ENCODE results near the gene PEG3. TPM values are rescaled to one million over a fixed set of nuclear protein-coding genes. Genes with fewer than 3 reads are reported as not detected.
"Not testable (repeated sequence)": the region's sequence is repeated elsewhere in the genome, so short reads cannot be mapped to it uniquely, and the experiment has no call there.

The PEG3 gene
- total RNA-seq, 1 experiment from 2014 or later, result 0.83 TPM

- peaks cover 10% of the 10 kb centered on the region; the same call in 1 of the 2 replicates for H3K27me3 Mint-ChIP-seq (ENCODE audit: low read depth)
- H3K4me3 Mint-ChIP-seq; H3K27ac Mint-ChIP-seq; H3K4me1 Mint-ChIP-seq; ATAC-seq; DNase-seq (ENCODE audit: low spot score); CTCF ChIA-PET; POLR2A ChIA-PET: not testable (repeated sequence)
- H3K36me3 Mint-ChIP-seq, result peaks cover 77% of the 10 kb centered on the region
- peaks cover 85% of the 10 kb centered on the region for H3K9me3 Mint-ChIP-seq
Measured at GRCh38 chr19:56852361-56852760, 11.8 kb upstream of the PEG3 start.

GRCh38 chr19:56848166-56848565, 7.6 kb upstream of the PEG3 start:
- H3K9me3 Mint-ChIP-seq, result peaks cover 72% of the 10 kb centered on the region
- peaks cover 6% of the 10 kb centered on the region; the same call in 1 of the 2 replicates for H3K27me3 Mint-ChIP-seq (ENCODE audit: low read depth)
- POLR2A ChIA-PET, result no interaction called here
- CTCF ChIA-PET, result no interaction called here
- TF ChIP-seq, protein P1, sequence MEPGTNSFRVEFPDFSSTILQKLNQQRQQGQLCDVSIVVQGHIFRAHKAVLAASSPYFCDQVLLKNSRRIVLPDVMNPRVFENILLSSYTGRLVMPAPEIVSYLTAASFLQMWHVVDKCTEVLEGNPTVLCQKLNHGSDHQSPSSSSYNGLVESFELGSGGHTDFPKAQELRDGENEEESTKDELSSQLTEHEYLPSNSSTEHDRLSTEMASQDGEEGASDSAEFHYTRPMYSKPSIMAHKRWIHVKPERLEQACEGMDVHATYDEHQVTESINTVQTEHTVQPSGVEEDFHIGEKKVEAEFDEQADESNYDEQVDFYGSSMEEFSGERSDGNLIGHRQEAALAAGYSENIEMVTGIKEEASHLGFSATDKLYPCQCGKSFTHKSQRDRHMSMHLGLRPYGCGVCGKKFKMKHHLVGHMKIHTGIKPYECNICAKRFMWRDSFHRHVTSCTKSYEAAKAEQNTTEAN (CRISPR knock-in tag; IDR thresholded peaks at IDR 0.05), result no peak
- TF ChIP-seq HMGA2 (CRISPR knock-in tag; IDR thresholded peaks at IDR 0.05) (no peak), ARID4B (CRISPR knock-in tag; IDR thresholded peaks at IDR 0.05; ENCODE audit: borderline replicate concordance) (no peak), OVOL2 (CRISPR knock-in tag; IDR thresholded peaks at IDR 0.05; ENCODE audit: borderline replicate concordance) (no peak), E2F4 (CRISPR knock-in tag; IDR thresholded peaks at IDR 0.05; ENCODE audit: borderline replicate concordance, low read depth) (no peak), FOXP1 (CRISPR knock-in tag; IDR thresholded peaks at IDR 0.05; ENCODE audit: borderline replicate concordance) (no peak), SOX15 (CRISPR knock-in tag; IDR thresholded peaks at IDR 0.05) (no peak), TCF7 (CRISPR knock-in tag; IDR thresholded peaks at IDR 0.05; ENCODE audit: low read depth) (no peak), E2F1 (CRISPR knock-in tag; IDR thresholded peaks at IDR 0.05) (no peak), ATF1 (CRISPR knock-in tag; IDR thresholded peaks at IDR 0.05) (no peak)
- TF ChIP-seq, protein P2, sequence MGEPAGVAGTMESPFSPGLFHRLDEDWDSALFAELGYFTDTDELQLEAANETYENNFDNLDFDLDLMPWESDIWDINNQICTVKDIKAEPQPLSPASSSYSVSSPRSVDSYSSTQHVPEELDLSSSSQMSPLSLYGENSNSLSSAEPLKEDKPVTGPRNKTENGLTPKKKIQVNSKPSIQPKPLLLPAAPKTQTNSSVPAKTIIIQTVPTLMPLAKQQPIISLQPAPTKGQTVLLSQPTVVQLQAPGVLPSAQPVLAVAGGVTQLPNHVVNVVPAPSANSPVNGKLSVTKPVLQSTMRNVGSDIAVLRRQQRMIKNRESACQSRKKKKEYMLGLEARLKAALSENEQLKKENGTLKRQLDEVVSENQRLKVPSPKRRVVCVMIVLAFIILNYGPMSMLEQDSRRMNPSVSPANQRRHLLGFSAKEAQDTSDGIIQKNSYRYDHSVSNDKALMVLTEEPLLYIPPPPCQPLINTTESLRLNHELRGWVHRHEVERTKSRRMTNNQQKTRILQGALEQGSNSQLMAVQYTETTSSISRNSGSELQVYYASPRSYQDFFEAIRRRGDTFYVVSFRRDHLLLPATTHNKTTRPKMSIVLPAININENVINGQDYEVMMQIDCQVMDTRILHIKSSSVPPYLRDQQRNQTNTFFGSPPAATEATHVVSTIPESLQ (CRISPR knock-in tag; IDR thresholded peaks at IDR 0.05), result no peak
- TF ChIP-seq, protein P3, sequence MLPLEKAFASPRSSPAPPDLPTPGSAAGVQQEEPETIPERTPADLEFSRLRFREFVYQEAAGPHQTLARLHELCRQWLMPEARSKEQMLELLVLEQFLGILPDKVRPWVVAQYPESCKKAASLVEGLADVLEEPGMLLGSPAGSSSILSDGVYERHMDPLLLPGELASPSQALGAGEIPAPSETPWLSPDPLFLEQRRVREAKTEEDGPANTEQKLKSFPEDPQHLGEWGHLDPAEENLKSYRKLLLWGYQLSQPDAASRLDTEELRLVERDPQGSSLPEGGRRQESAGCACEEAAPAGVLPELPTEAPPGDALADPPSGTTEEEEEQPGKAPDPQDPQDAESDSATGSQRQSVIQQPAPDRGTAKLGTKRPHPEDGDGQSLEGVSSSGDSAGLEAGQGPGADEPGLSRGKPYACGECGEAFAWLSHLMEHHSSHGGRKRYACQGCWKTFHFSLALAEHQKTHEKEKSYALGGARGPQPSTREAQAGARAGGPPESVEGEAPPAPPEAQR (CRISPR knock-in tag; IDR thresholded peaks at IDR 0.05), result no peak
- TF ChIP-seq, protein P4, sequence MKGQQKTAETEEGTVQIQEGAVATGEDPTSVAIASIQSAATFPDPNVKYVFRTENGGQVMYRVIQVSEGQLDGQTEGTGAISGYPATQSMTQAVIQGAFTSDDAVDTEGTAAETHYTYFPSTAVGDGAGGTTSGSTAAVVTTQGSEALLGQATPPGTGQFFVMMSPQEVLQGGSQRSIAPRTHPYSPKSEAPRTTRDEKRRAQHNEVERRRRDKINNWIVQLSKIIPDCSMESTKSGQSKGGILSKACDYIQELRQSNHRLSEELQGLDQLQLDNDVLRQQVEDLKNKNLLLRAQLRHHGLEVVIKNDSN (CRISPR knock-in tag; IDR thresholded peaks at IDR 0.05), result no peak
- ATAC-seq (no peak), DNase-seq (ENCODE audit: low spot score) (no peak)
- H3K27ac Mint-ChIP-seq, result no peak overlapping the region
- H3K4me1 Mint-ChIP-seq, result no peaks in the 10 kb centered on the region
- H3K4me3 Mint-ChIP-seq, result no peak overlapping the region
- peaks cover 58% of the 10 kb centered on the region for H3K36me3 Mint-ChIP-seq

All from WTC11 (cell line).